Endothelial cell of umbilical vein (primary cell): ENCODE results near the gene FGF6.

Experiments used
- POLR2A ChIP-seq: IDR thresholded peaks from 2 replicates; pipeline ENCODE4 v1.6.1; 2012; ENCODE audit warnings: low read depth, mild to moderate bottlenecking, control low read depth, low read length
- POLR2AphosphoS5 ChIP-seq: IDR thresholded peaks from 2 replicates; pipeline ENCODE4 v1.6.1; 2012; ENCODE audit warnings: low read depth, mild to moderate bottlenecking, control low read depth, low read length, moderate library complexity; ENCODE audit not compliant: insufficient read depth
- TF ChIP-seq, protein P1 (sequence below), 2 donors: IDR thresholded peaks; 1 replicate in 1 of 2; 2 replicates in 1 of 2; pipeline ENCODE4 v1.5.1; 2011; ENCODE audit warnings: low read length in 2 of 2, mild to moderate bottlenecking in 2 of 2, moderate library complexity in 2 of 2, control low read depth in 1 of 2, inconsistent platforms in 1 of 2, low read depth in 1 of 2; ENCODE audit not compliant: insufficient read depth in 1 of 2; ENCODE audit errors: extremely low read depth in 1 of 2

DNA sequence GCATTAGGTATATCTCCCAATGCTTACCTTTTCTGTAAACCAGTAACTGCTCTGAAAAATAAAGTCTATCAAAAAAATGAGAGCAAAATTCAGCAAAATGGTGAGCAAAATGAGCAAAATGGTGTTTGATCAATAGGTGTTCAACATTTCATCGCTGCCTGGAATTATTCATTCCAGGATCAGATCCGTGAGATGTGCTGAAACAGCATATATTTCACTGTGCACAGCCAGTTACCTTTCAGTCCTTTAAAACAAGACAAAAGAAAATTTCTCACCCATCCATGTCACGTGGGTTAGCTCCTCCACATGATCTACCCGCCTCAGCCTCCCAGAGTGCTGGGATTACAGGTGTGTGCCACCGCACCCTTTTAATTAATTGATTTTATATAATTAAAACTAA, 58.0 kb downstream of the FGF6 start:
- TF ChIP-seq, protein P1, sequence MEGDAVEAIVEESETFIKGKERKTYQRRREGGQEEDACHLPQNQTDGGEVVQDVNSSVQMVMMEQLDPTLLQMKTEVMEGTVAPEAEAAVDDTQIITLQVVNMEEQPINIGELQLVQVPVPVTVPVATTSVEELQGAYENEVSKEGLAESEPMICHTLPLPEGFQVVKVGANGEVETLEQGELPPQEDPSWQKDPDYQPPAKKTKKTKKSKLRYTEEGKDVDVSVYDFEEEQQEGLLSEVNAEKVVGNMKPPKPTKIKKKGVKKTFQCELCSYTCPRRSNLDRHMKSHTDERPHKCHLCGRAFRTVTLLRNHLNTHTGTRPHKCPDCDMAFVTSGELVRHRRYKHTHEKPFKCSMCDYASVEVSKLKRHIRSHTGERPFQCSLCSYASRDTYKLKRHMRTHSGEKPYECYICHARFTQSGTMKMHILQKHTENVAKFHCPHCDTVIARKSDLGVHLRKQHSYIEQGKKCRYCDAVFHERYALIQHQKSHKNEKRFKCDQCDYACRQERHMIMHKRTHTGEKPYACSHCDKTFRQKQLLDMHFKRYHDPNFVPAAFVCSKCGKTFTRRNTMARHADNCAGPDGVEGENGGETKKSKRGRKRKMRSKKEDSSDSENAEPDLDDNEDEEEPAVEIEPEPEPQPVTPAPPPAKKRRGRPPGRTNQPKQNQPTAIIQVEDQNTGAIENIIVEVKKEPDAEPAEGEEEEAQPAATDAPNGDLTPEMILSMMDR (IDR thresholded peaks at IDR 0.05; ENCODE audit: extremely low read depth in 1 of 2, insufficient read depth in 1 of 2, low read depth in 1 of 2, low read length in 2 of 2), result no peak
- TF ChIP-seq POLR2A (no peak), POLR2AphosphoS5 (no peak)
